AG04450 (cell line): ENCODE results near the gene SKP1. TPM values are rescaled to one million over a fixed set of nuclear protein-coding genes. Genes with fewer than 3 reads are reported as not detected.

Experiments used
- CTCF ChIA-PET: fragments of 300-600, 350-600 bp; formaldehyde crosslinking; extraction: SDS; loops from one replicate; lab custom pipeline; 2022; ENCODE audit warnings: antibody characterized with exemption, inconsistent platforms; lab: Charles Lee
- POLR2A ChIA-PET: fragments of 350-600 bp; formaldehyde crosslinking; extraction: SDS; loops from one replicate; lab custom pipeline; 2021; ENCODE audit warnings: antibody characterized with exemption, inconsistent platforms; lab: Yijun Ruan, JAX
- DNase-seq: peaks from one replicate; pipeline ENCODE4 v3.0.0-alpha.2; 2011; ENCODE audit warnings: low read depth, low spot score
- H3K27ac ChIP-seq: one replicate; pipeline ENCODE4 v1.5.1; 2012; ENCODE audit warnings: low read depth, low read length, control low read depth
- H3K27me3 ChIP-seq: one replicate; pipeline ENCODE4 v1.6.0; 2012; ENCODE audit warnings: low read length; ENCODE audit not compliant: control insufficient read depth, insufficient read depth
- H3K4me3 ChIP-seq: 2 replicates; pipeline ENCODE4 v1.5.1; 2011; ENCODE audit warnings: mild to moderate bottlenecking, low read depth, low read length, control low read depth
- H3K9me3 ChIP-seq: 2 replicates; pipeline ENCODE4 v1.5.1; 2012; ENCODE audit warnings: low read length; ENCODE audit not compliant: control insufficient read depth, insufficient read depth
- CTCF ChIP-seq: IDR thresholded peaks from 2 replicates; pipeline ENCODE4 v1.5.1; 2011; ENCODE audit warnings: low read depth, low read length, control low read depth, inconsistent platforms
- polyA plus RNA-seq: library from polyadenylated mRNA; depleted of rRNA; stranded (reverse); fragments of >200 nt; gene quantifications from 2 replicates; pipeline ENCODE4 v1.2.3, GENCODE V29; 2011

SKP1 gene
- polyA plus RNA-seq, 1 experiment, result 1,036 TPM

GRCh38 chr5:134143944-134144941, 32.5 kb downstream of the SKP1 start:
- Histone ChIP-seq H3K27ac (no peak overlapping the region), H3K27me3 (no peaks in the 10 kb centered on the region), H3K9me3 (no peaks in the 10 kb centered on the region), H3K4me3 (no peak overlapping the region)
- DNase-seq, result no peak
- ChIA-PET CTCF (interaction anchor here (1.3 to 20.0 kb wide), 4 partner anchors 7 to 105 kb away, joined by 4 to 458 read pairs (median 6); no protein-coding TSS in a partner anchor), POLR2A (no interaction called here)
- no peak for TF ChIP-seq CTCF

GRCh38 chr5:134143431-134143830, 33.3 kb downstream of the SKP1 start:
- TF ChIP-seq CTCF, result no peak
- ChIA-PET POLR2A (no interaction called here), CTCF (interaction anchor here (1.5 to 20.0 kb wide), 2 partner anchors 18 to 104 kb away, joined by 4 to 458 read pairs; no protein-coding TSS in a partner anchor)
- H3K27ac ChIP-seq, result no peak overlapping the region
- no peaks in the 10 kb centered on the region for H3K27me3 ChIP-seq
- H3K9me3 ChIP-seq, result no peaks in the 10 kb centered on the region
- H3K4me3 ChIP-seq, result no peak overlapping the region
- no peak for DNase-seq

GRCh38 chr5:134142806-134143205, 33.9 kb downstream of the SKP1 start:
- DNase-seq, result no peak
- ChIA-PET POLR2A (no interaction called here), CTCF (interaction anchor here (0.7 to 20.0 kb wide), 4 partner anchors 8 to 103 kb away, joined by 3 to 458 read pairs (median 11); no protein-coding TSS in a partner anchor)
- Histone ChIP-seq H3K4me3 (no peak overlapping the region), H3K27me3 (no peaks in the 10 kb centered on the region), H3K9me3 (no peaks in the 10 kb centered on the region), H3K27ac (no peak overlapping the region)
- no peak for TF ChIP-seq CTCF

GRCh38 chr5:134142052-134142451, 34.7 kb downstream of the SKP1 start:
- no peak for TF ChIP-seq CTCF
- ChIA-PET POLR2A (interaction anchor here (0.5 kb wide), 1 partner anchor 383 kb away, joined by 3 read pairs; no protein-coding TSS in a partner anchor), CTCF (interaction anchor here (0.7 to 20.0 kb wide), 6 partner anchors 8 to 147 kb away, joined by 3 to 458 read pairs (median 18); no protein-coding TSS in a partner anchor)
- H3K27ac ChIP-seq, result no peak overlapping the region
- no peaks in the 10 kb centered on the region for H3K27me3 ChIP-seq
- no peak for DNase-seq
- no peaks in the 10 kb centered on the region for H3K9me3 ChIP-seq
- no peak overlapping the region for H3K4me3 ChIP-seq
